ENCODE data around the gene ZC2HC1C.

Gene ZC2HC1C

DNA sequence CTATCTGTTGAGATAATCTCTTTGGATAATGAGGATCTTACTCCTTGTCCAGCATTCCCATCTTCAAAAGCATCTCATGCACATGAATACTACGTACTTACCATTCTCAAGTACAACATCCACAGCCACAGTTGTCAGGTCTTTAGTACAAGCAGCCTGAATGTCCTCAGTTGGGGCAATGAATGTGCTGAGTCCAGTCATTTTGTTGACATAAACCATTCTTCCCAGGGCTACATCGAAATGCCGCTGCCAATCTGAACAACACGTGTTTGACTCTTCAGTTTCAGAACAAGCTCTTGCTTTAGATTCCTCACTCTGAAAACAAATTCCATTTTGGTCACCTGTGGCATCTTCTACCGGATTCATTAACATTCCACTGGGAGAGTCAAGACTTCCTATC, 23.2 kb upstream of the ZC2HC1C start:
- TF ChIP-seq, protein P1, sequence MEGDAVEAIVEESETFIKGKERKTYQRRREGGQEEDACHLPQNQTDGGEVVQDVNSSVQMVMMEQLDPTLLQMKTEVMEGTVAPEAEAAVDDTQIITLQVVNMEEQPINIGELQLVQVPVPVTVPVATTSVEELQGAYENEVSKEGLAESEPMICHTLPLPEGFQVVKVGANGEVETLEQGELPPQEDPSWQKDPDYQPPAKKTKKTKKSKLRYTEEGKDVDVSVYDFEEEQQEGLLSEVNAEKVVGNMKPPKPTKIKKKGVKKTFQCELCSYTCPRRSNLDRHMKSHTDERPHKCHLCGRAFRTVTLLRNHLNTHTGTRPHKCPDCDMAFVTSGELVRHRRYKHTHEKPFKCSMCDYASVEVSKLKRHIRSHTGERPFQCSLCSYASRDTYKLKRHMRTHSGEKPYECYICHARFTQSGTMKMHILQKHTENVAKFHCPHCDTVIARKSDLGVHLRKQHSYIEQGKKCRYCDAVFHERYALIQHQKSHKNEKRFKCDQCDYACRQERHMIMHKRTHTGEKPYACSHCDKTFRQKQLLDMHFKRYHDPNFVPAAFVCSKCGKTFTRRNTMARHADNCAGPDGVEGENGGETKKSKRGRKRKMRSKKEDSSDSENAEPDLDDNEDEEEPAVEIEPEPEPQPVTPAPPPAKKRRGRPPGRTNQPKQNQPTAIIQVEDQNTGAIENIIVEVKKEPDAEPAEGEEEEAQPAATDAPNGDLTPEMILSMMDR (IDR thresholded peaks at IDR 0.05; ENCODE audit: low read depth, low read length, missing control alignments), result no peak
- H3K4me3 ChIP-seq (ENCODE audit: low read depth, low read length), result no peak overlapping the region
- no peak for DNase-seq (ENCODE audit: low read depth)

DNA sequence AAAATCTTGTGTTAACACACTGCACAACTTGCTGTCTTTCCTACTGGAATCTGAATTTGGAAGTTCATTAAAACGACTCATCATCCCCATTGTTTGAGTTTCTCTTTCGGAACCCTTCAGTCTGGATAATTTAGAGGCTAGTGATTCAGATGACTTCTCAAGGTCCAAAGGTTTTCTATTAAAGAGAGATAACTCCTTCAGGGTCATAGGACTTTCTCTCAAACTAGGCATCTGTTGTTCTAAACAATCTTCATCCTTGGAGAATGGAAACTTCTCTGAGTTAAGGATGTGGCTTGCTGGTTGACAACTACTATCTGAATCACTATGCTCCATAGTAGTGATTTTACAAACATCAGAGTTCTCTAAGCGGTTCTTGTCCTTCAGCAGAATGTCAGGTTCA, 22.5 kb upstream of the ZC2HC1C start:
- no peak overlapping the region for H3K4me3 ChIP-seq (ENCODE audit: low read depth, low read length)
- TF ChIP-seq, protein P1 (IDR thresholded peaks at IDR 0.05; ENCODE audit: low read depth, low read length, missing control alignments), result no peak
- no peak for DNase-seq (ENCODE audit: low read depth)

DNA sequence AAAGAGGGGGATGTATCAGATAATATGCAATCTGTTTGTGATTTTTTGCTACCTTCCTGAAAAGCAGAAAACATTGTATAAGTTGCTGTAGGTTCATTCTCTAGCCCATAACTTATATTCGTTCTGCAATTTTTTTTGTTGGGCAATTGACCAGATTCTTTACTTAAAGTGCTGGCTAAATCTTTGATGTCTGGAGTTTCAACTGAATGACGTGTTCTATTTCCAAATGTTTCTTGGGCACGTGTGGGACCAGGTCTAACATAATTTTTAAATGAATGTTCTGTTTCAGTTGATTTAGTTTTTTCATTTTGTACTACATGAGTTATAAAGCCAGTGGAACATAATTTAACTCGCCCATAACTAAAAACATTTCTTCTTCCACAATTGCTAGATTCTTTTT, 21.9 kb upstream of the ZC2HC1C start:
- no peak overlapping the region for H3K4me3 ChIP-seq (ENCODE audit: low read depth, low read length)
- no peak for DNase-seq (ENCODE audit: low read depth)
- TF ChIP-seq, protein P1 (IDR thresholded peaks at IDR 0.05; ENCODE audit: low read depth, low read length, missing control alignments), result no peak

DNA sequence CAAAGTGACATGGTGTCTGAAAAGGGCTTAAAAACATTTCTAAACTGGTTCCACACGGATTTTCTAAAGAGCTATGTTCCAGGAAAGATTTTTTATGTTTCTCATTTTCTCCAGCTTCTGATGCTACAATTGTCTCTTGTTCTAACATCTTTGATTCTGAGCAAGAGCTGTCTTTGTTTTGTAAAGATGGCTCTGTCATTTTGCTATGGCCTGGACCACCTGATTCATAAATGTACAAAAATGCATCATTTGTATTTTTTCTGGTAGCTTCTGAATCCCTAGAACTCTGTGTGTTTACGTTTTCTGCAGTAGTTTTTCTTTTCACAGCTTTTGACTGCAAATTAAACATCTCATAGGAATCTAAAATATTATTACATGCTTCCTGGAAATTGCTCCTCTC, 21.3 kb upstream of the ZC2HC1C start:
- DNase-seq (ENCODE audit: low read depth), result no peak
- H3K4me3 ChIP-seq (ENCODE audit: low read depth, low read length), result no peak overlapping the region
- TF ChIP-seq, protein P1 (IDR thresholded peaks at IDR 0.05; ENCODE audit: low read depth, low read length, missing control alignments), result no peak

DNA sequence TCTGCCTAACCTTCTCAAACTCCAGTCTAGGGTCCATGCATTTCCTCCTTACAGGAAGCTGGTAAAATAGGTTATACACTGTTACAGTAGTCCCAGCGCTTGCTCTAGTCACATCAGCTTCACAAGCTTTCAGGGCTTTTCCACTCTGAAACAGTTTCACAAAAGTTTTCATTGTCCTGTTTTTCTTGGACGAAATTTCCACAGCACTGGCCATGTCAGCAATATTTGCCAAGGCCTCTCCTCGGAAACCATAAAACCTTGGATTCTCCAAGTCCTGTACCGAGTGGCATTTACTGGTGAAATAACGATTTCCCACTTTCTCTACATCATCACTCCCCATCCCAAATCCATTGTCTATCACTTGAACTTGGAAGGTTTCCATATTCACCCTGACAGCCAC, 20.3 kb upstream of the ZC2HC1C start:
- TF ChIP-seq, protein P1 (IDR thresholded peaks at IDR 0.05; ENCODE audit: low read depth, low read length, missing control alignments), result no peak
- no peak for DNase-seq (ENCODE audit: low read depth)
- H3K4me3 ChIP-seq (ENCODE audit: low read depth, low read length), result no peak overlapping the region

DNA sequence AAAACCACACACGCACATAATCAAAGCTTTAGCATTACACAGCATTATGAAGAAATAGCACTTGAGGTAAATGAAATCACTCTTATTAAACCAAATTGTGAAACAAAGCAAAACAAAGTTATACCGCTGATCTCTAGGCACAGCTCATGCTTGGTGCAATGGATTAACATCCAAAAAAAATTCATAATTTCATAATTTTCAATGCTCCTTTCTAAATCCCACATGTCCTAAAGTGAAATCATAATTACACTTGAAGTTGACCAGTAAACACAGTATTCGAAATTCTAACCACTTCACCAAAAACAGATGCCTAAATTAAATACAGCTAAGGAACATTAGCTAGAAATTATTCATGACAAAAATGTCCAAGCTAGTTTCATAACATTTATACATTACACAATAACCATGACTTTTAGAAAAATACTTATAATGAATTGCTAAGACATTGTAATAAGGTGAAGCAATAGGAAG, 19.7 kb upstream of the ZC2HC1C start:
- no peak overlapping the region for H3K4me3 ChIP-seq (ENCODE audit: low read depth, low read length)
- no peak for DNase-seq (ENCODE audit: low read depth)
- TF ChIP-seq, protein P1 (IDR thresholded peaks at IDR 0.05; ENCODE audit: low read depth, low read length, missing control alignments), result no peak

DNA sequence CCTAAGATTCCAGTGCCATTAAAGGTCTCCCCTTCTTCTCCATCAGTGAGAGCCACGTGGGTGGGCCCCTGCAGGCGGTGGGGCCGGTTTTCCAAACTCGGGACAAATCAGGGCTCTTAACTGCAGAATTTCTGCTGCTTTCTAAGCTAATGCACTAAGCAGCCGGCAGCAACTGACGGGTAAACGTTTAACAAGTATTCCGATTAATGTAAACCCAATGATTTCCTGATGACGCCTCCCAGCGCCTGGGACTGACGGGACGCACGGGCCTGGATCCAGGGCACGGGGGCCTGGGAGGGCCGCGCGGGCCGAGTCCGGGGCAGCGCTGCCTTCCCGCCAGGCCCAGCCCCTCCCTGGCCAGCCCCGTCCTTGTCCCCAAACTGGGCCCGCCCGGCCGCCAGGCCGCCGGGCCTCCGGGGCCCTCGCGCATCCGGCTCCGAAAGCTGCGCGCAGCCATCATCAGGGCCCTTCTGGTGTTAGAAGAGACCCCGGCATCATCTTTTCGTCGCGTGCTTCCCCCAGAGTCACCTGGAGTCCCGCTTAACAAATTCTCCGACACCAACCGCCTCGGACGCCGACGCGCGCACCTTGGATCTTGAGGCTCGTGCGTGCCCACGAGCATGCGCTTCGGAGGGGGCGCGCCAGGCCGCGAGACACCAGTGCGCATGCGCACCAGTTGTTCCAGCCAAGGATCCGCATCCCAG, 18.4 kb upstream of the ZC2HC1C start, which contains the start of gene MLH3:
TSS of gene MLH3 (minus strand) at position 616 of the 704 bp plus-strand sequence. CDS start 1,812 bp downstream, outside the sequence.
- peak; percentile 53 for DNase-seq (ENCODE audit: low read depth)
- H3K4me3 ChIP-seq (ENCODE audit: low read depth, low read length), result peak within 1 kb of the TSS; percentile 67
- TF ChIP-seq, protein P1 (IDR thresholded peaks at IDR 0.05; ENCODE audit: low read depth, low read length, missing control alignments), result no peak

All from GM12864 (cell line).